Measurements from ENCODE around the gene PFAS. TPM values are rescaled to one million over a fixed set of nuclear protein-coding genes. Genes with fewer than 3 reads are reported as not detected.

The PFAS gene
- total RNA-seq, 4 donors from 2014 or later = 8.7 to 23.0 (median 17.9) TPM

DNA sequence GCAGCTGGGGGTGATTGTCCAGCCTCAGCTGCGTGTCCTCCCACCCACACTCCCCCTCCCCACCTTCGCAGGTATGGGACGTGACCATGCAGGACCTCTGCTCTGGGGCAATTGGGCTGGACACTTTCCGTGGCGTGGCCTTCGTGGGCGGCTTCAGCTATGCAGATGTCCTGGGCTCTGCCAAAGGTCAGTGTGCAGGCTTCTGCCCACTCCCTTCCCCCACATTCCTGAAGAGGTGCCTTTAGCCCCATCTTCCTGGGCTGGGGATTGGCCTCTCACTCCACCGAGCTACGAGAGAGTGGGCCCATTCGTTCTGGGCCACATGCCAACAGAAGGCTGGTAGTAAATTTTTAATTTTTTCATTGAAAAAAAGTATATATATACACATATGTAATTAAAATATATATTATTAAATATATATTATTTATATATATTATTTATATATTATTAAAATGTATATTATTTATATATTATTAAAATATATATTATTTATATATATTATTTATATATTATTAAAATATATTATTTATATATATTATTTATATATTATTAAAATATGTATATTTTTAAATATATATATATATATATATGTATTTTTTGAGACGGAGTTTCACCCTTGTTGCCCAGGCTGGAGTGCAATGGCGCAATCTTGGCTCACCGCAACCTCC lies 18.5 kb downstream of the PFAS start:
- H3K27me3 ChIP-seq = no peaks in the 10 kb centered on the region
- intact Hi-C loops (cut with DNase I) = no loop called here

DNA sequence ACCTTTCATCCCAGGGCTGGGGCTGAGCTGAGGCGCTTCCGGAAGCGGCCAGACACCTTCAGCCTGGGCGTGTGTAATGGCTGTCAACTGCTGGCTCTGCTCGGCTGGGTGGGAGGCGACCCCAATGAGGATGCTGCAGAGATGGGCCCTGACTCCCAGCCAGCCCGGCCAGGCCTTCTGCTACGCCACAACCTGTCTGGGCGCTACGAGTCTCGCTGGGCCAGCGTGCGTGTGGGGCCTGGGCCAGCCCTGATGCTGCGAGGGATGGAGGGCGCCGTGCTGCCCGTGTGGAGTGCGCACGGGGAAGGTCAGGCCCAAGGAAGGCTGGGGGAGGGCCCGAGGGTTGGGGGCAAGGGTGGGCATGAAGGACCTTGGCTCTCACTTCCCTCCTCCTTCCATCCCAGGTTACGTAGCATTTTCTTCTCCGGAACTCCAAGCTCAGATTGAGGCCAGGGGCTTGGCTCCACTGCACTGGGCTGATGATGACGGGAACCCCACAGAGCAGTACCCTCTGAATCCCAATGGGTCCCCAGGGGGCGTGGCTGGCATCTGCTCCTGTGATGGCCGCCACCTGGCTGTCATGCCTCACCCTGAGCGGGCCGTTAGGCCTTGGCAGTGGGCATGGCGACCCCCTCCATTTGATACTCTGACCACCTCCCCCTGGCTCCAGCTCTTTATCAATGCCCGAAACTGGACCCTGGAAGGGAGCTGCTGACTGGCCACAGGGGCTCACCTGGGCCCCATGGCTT lies 19.6 kb downstream of the PFAS start:
- WGBS, 2 donors = 94 to 100% methylated on average over 4 to 5 of the region's 29 CpGs
- DNase-seq = no peak
- intact Hi-C loops (cut with DNase I) = no loop called here

More for the DNA sequence above, 18.5 kb downstream of the PFAS start:
- H3K9me3 ChIP-seq = no peaks in the 10 kb centered on the region
- no peaks in the 10 kb centered on the region for H3K4me1 ChIP-seq
- no peak for TF ChIP-seq POLR2A (IDR thresholded peaks at IDR 0.05)
- TF ChIP-seq, protein P1, sequence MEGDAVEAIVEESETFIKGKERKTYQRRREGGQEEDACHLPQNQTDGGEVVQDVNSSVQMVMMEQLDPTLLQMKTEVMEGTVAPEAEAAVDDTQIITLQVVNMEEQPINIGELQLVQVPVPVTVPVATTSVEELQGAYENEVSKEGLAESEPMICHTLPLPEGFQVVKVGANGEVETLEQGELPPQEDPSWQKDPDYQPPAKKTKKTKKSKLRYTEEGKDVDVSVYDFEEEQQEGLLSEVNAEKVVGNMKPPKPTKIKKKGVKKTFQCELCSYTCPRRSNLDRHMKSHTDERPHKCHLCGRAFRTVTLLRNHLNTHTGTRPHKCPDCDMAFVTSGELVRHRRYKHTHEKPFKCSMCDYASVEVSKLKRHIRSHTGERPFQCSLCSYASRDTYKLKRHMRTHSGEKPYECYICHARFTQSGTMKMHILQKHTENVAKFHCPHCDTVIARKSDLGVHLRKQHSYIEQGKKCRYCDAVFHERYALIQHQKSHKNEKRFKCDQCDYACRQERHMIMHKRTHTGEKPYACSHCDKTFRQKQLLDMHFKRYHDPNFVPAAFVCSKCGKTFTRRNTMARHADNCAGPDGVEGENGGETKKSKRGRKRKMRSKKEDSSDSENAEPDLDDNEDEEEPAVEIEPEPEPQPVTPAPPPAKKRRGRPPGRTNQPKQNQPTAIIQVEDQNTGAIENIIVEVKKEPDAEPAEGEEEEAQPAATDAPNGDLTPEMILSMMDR (IDR thresholded peaks at IDR 0.05) = no peak
- H3K27ac ChIP-seq = no peak overlapping the region
- no peak overlapping the region for H3K4me3 ChIP-seq
- WGBS, 2 donors = 82 to 88% methylated on average over 10 to 12 of the region's 13 CpGs
- no peak for DNase-seq
- H3K36me3 ChIP-seq = peaks cover 23 to 79% (median 28%) of the 10 kb centered on the region in 3 donors

DNA sequence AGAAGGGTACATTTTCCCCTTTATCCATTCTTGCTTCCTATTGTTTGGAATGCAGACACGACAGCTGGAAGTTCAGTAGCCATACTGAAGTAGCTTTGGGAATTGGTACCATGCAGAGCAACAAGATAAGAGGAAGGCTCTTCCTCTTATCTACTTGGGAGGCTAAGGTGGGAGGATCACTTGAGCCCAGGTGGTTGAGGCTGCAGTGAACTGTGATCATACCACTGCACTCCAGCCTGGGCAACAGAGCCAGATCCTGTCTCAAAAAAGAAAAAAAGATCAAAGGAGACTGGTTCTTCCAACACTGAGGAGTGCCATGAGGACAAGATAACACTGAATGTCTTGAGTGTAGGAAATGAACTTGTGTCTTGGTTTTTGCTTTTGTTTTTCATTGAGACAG lies 23.3 kb downstream of the PFAS start:
- no peak for DNase-seq
- Histone ChIP-seq H3K4me3 (no peak overlapping the region), H3K36me3 (peaks cover 0 to 31% (median 4%) of the 10 kb centered on the region in 3 donors), H3K9me3 (no peaks in the 10 kb centered on the region), H3K4me1 (no peaks in the 10 kb centered on the region), H3K27me3 (no peaks in the 10 kb centered on the region), H3K27ac (no peak overlapping the region)
- no peak for TF ChIP-seq POLR2A (IDR thresholded peaks at IDR 0.05)
- TF ChIP-seq, protein P1 (IDR thresholded peaks at IDR 0.05) = no peak
- intact Hi-C loops (cut with DNase I) = no loop called here
- 92 to 100% methylated on average over 1 of the region's 1 CpG for WGBS, 2 donors

More for the DNA sequence above, 19.6 kb downstream of the PFAS start:
- H3K36me3 ChIP-seq = peaks cover 15 to 68% (median 18%) of the 10 kb centered on the region in 3 donors
- H3K4me3 ChIP-seq = no peak overlapping the region
- H3K27ac ChIP-seq = no peak overlapping the region
- no peaks in the 10 kb centered on the region for H3K4me1 ChIP-seq
- no peaks in the 10 kb centered on the region for H3K27me3 ChIP-seq
- TF ChIP-seq POLR2A (IDR thresholded peaks at IDR 0.05) = no peak
- TF ChIP-seq, protein P1 (IDR thresholded peaks at IDR 0.05) = no peak
- no peaks in the 10 kb centered on the region for H3K9me3 ChIP-seq

DNA sequence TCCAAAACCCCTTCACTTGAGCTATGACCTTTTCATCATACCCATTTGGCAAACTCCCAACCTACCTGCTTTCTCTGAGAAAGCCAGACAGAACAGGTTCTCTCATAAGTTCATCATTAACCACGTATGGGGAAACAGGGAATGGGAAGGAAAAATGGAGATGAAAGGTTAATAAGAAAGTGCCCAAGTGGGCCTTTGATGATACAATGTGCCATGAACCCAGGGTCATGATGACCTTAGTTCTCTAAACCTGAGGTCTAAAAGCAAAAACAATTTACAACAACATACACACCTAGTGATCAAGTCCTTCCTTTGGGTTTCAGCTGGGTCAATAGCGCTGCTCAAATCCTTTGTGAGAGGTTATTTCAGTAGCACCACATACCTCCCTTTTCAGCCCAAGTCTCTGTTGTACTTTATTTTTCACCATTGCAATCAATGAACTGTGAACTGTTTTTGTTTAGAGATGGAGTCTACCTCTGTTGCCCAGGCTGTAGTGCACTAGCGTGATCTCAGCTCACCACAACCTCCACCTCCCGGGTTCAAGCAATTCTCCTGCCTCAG lies 24.9 kb downstream of the PFAS start:
- Histone ChIP-seq H3K4me3 (no peak overlapping the region), H3K27ac (no peak overlapping the region), H3K36me3 (peaks cover 0 to 18% (median 0%) of the 10 kb centered on the region in 3 donors), H3K27me3 (no peaks in the 10 kb centered on the region), H3K4me1 (no peaks in the 10 kb centered on the region), H3K9me3 (no peaks in the 10 kb centered on the region)
- DNase-seq = no peak
- TF ChIP-seq, protein P1 (IDR thresholded peaks at IDR 0.05) = no peak
- no peak for TF ChIP-seq POLR2A (IDR thresholded peaks at IDR 0.05)
- intact Hi-C loops (cut with DNase I) = no loop called here
- 86 to 90% methylated on average over 4 of the region's 4 CpGs for WGBS, 2 donors

DNA sequence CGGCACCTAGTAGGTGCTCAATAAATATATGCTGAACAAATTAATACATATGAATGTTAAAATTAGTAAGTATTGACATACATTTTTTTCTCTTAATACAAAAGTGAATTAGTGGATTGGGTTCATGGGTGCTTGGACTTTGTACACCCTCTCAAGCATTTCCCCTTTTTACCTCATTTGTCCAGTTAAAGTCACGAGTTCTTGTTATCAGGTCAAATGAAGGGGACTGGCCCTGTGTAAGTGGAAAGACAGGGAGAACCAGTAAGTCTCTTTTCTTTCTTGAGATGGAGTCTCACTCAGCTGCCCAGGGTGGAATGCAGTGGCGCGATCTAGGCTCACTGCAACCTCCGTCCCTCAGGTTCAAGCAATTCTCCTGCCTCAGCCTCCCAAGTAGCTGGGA lies 25.7 kb downstream of the PFAS start:
- no peak for TF ChIP-seq POLR2A (IDR thresholded peaks at IDR 0.05)
- TF ChIP-seq, protein P1 (IDR thresholded peaks at IDR 0.05) = no peak
- H3K36me3 ChIP-seq = peaks cover 0 to 10% (median 0%) of the 10 kb centered on the region in 3 donors
- 88 to 89% methylated on average over 5 of the region's 5 CpGs for WGBS, 2 donors
- H3K4me3 ChIP-seq = no peak overlapping the region
- DNase-seq = no peak
- no peak overlapping the region for H3K27ac ChIP-seq
- H3K9me3 ChIP-seq = no peaks in the 10 kb centered on the region
- intact Hi-C loops (cut with DNase I) = no loop called here
- H3K27me3 ChIP-seq = no peaks in the 10 kb centered on the region
- H3K4me1 ChIP-seq = no peaks in the 10 kb centered on the region

Data from esophagus squamous epithelium (tissue), 5 donors.